Effector CD4-positive, alpha-beta T cell (primary cell): ENCODE results near the gene CNTNAP5.

ENCODE experiments used
- DNase-seq: peaks from one replicate; pipeline ENCODE4 v3.0.0-alpha.2; 2020

CNTNAP5 gene

DNA sequence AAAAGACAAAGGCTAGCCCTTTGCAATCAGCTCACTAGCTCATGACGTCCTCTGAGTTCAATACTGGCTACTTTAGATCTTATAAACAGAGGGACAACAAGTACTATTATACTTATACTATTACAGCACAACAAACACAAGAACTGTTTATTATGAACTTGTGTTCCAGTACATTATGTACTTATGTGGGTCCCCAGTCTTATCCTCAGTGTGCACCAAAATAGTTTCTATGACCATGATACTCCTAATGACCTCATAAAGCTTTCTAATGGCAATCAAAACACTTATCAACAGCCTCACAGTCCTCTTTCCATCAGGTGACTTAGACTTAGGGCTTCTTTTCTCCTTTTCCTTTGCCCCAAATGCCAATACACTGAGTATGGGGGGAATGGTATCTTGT is 614.4 kb downstream of the CNTNAP5 start:
- no peak for DNase-seq

GRCh38 chr2:124640221-124640750 is 615.2 kb downstream of the CNTNAP5 start:
- DNase-seq = no peak

DNA sequence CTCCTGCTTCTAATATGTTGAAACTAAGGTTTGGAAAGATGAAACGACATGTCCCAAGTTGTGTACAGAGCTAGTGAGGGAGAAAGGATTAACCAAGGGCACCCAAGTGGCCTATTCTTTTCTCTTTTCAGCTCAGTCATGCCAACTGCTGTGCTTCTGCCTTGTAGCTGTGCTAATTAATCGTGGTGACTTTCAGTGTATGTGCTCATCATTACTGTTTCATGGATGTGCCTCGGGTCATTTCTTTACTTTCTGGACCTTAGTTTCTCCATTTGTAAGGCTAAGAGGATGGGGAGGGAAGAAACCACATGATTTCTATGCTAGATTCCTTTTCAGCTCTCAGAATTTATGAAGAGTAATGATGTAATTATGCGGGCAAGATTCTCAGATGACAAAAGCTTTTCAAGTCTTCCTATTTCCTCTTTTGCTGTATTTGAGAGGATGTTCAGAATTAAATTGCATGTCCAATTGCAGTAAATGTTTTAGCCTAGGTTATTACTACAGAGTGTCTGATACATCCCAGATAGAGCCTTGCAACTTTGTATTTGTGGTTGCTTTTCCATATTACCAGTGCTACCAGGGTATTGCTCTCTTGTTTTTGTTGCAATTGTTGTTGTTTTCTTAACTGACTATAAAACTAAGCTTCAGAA is 621.2 kb downstream of the CNTNAP5 start:
- no peak for DNase-seq

GRCh38 chr2:124647245-124647644 is 622.2 kb downstream of the CNTNAP5 start:
- no peak for DNase-seq

- no peak for DNase-seq
These were observed 622.6 kb downstream of the CNTNAP5 start for GRCh38 chr2:124647663-124648062.

GRCh38 chr2:124649001-124649400 is 623.9 kb downstream of the CNTNAP5 start:
- DNase-seq = no peak

DNA sequence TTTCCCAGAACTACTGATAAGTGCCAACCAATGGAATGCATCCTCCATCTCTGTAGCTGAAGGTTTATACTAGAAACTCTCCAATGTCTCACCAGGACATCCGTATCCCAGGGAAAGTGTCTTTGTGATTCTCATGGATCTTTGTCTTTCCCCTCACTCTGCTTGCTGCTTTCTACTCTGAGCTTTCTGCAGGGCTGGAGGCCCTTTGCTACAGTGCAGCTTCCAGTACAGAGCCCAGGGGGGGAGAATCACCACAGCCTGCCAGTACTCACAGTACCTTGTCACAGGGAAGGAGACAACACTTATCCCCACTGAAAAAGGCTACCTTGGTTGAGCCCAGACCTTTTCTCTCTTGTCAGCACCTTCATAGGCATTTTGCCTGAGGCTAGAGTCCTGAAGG is 627.0 kb downstream of the CNTNAP5 start:
- DNase-seq = no peak

DNA sequence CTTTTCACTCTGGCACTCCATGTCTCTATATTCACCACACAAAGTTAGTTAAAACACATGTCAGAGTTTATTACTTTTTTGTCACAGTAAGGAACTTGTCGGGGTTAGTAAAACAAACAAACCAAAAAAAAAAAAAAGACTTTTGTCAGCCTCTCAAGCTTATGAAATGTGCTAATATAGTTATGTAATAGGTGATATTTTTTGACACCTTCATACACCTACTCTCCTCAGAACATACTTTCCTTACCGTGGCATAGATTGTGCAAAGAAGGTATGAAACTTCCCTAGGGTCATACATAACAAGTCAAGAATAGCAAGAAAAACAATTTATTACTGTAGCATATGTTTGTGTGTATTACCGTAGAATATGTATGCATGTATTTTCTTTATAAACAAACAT is 633.3 kb downstream of the CNTNAP5 start:
- DNase-seq = no peak

GRCh38 chr2:124661558-124661957 is 636.5 kb downstream of the CNTNAP5 start:
- DNase-seq = no peak

- no peak for DNase-seq
These were observed 638.0 kb downstream of the CNTNAP5 start for GRCh38 chr2:124662946-124663644.

DNA sequence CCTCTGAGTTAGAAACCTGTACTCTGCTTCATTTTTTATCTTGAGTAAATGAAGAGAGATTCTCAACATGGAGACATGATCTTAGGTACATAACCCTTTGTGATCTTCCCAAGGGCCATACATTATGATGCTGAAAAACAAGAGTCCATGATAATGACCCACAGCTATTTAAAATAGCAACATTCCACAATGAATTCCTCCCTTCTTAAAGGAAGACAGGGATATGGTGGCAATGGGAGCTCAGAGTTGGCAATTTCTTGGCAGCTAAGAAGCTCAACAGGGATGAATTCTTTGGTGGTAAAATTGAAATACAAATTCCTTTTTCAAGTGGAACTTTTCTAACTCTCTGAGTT is 638.5 kb downstream of the CNTNAP5 start:
- DNase-seq = no peak

GRCh38 chr2:124664363-124664762 is 639.3 kb downstream of the CNTNAP5 start:
- no peak for DNase-seq

DNA sequence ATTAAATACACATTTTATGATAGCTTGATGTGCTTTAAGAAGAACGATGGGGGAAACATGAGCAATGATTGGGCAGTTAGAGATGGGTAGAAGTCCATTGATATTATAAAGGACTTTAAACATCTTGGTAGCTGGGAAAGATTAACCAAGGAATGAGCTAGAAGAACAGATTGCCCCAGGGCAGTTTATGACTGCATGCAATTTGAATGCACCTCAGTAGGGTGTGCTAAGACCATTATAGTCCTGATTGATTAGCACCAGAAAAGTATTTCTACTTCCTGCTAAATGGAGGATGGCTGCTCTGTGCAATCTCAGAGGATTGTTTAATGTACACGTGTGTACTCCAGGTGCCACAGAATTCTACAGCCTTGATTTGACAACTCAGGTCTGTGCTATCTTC is 641.9 kb downstream of the CNTNAP5 start:
- no peak for DNase-seq

GRCh38 chr2:124668161-124668560 is 643.1 kb downstream of the CNTNAP5 start:
- DNase-seq = no peak

DNA sequence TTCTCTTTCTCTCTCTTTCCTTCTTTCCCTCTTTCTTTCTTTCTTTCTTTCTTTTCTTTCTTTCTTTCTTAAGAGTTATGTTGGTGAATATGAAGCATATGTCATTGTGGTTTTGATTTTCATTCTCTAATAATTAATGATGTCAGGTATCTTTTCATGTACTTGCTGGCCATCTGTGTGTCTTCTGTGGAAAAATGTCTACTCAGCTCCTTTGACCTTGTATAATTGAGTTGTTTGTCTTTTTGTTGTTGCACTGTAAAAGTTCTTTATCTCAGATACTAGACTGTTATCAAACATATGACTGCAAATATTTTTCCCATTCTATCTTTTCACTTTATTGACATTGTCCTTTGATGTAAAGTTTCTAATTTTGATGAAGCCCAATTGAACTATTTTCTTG is 645.1 kb downstream of the CNTNAP5 start:
- DNase-seq = no peak

GRCh38 chr2:124678043-124678442 is 653.0 kb downstream of the CNTNAP5 start:
- no peak for DNase-seq

DNA sequence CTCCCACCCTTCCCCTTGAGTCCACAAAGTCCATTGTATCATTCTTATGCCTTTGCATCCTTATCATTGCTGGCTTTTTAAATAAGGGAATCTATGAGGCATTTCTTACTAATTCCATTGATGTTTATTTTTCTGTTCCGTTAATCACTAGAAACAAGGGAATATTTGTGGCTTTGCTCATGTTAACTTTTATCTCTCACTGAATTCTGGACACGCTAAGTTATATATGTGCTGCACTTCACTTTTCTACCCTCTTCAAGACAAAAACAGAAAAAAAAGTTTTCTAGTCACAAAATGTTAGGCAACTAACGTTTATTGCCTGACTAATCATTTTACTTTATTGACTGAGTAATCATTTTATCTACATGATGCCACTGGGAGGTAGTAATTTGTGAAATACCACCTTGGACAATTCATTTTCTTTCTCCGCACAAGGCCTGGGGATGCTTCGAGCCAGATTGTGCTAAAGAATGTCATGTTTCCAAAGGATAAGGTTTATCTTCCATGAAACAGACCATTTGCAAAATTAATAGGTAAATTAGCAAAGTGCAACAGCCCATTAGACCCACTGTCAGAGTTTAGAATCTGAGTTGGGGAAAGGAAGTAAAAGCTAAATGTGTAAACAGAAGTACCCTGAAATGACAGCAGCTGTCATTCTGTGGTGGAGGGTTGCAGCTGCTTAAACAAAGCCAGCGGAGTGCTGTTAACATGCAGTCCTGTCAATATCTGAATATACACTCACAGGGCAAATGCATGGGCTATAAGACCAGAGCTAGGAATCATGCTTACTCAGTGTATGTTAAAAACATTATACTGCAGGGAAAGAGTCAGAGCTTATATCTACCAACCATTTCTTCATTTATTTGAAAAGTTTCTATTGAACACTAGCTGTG is 658.7 kb downstream of the CNTNAP5 start:
- DNase-seq = no peak

GRCh38 chr2:124689348-124689747 is 664.3 kb downstream of the CNTNAP5 start:
- no peak for DNase-seq

DNA sequence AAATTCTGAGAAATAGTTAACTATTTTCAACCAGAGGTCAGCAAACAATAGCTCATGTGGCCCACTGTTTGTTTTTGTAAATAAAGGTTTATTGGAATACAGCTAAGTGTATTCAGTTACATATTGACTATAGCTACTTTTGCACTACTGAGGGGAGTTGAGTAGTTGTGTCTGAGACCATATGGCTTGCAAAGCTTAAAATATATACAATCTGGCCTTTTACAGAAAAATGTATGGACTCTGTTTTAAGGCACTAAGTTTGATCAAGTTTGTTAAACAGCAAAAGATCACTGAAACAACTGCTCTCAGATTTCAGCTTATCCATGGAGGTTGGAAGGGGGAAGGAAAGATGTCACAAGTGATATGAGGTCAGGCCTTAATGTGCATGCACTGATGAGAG is 667.1 kb downstream of the CNTNAP5 start:
- DNase-seq = no peak

- DNase-seq = no peak
These were observed 667.6 kb downstream of the CNTNAP5 start for GRCh38 chr2:124692707-124693106.

- no peak for DNase-seq
These were observed 668.1 kb downstream of the CNTNAP5 start for GRCh38 chr2:124693156-124693555.

- DNase-seq = no peak
These were observed 674.0 kb downstream of the CNTNAP5 start for GRCh38 chr2:124698979-124699565.

- no peak for DNase-seq
These were observed 677.7 kb downstream of the CNTNAP5 start for GRCh38 chr2:124702777-124703176.
